ENCODE data around the gene ZNF214. TPM values are rescaled to one million over a fixed set of nuclear protein-coding genes. Genes with fewer than 3 reads are reported as not detected.
"Not testable (repeated sequence)": the region's sequence is repeated elsewhere in the genome, so short reads cannot be mapped to it uniquely, and the experiment has no call there.

The ZNF214 gene
- total and polyA plus RNA-seq, 11 donors, result 0.23 to 2.0 (median 0.97) TPM

- intact Hi-C loops (cut with DNase I), result no loop called here
- H3K27ac ChIP-seq, result no peak overlapping the region
- H3K36me3 ChIP-seq, result no peaks in the 10 kb centered on the region
- ATAC-seq (no peak), DNase-seq (no peak)
- no peaks in the 10 kb centered on the region for H3K27me3 ChIP-seq
- peaks cover 0 to 16% (median 0%) of the 10 kb centered on the region in 12 donors for H3K9me3 ChIP-seq
- no peak for TF ChIP-seq POLR2A (IDR thresholded peaks at IDR 0.05)
- TF ChIP-seq CTCF (IDR thresholded peaks at IDR 0.05), result no peak
- H3K4me3 ChIP-seq, result no peak overlapping the region
- WGBS, 4 donors, result 90 to 97% (median 96%) methylated on average over 1 of the region's 1 CpG
- no peaks in the 10 kb centered on the region for H3K4me1 ChIP-seq
These were observed 51.3 kb downstream of the ZNF214 start for GRCh38 chr11:6968816-6969215.

- Histone ChIP-seq H3K4me1 (no peaks in the 10 kb centered on the region), H3K4me3 (no peak overlapping the region), H3K36me3 (no peaks in the 10 kb centered on the region), H3K27ac (no peak overlapping the region), H3K9me3 (peaks cover 0 to 10% (median 0%) of the 10 kb centered on the region in 12 donors), H3K27me3 (no peaks in the 10 kb centered on the region)
- TF ChIP-seq POLR2A (IDR thresholded peaks at IDR 0.05) (no peak), CTCF (IDR thresholded peaks at IDR 0.05) (no peak)
- intact Hi-C loops (cut with DNase I), result no loop called here
- ATAC-seq, result no peak
- DNase-seq, result no peak
- 81 to 95% (median 87%) methylated on average over 1 of the region's 1 CpG for WGBS, 4 donors
These were observed 57.5 kb downstream of the ZNF214 start for GRCh38 chr11:6962673-6963072.

GRCh38 chr11:6962141-6962540, 58.0 kb downstream of the ZNF214 start:
- no peak for TF ChIP-seq CTCF (IDR thresholded peaks at IDR 0.05)
- no peak for TF ChIP-seq POLR2A (IDR thresholded peaks at IDR 0.05)
- no peak overlapping the region for H3K4me3 ChIP-seq
- H3K27me3 ChIP-seq, result no peaks in the 10 kb centered on the region
- H3K27ac ChIP-seq, result no peak overlapping the region
- peaks cover 0 to 4% (median 0%) of the 10 kb centered on the region in 12 donors for H3K9me3 ChIP-seq
- no peaks in the 10 kb centered on the region for H3K36me3 ChIP-seq
- intact Hi-C loops (cut with DNase I), result no loop called here
- no peaks in the 10 kb centered on the region for H3K4me1 ChIP-seq
- DNase-seq (no peak), ATAC-seq (no peak)

GRCh38 chr11:6954248-6954647, 65.9 kb downstream of the ZNF214 start:
- intact Hi-C loops (cut with DNase I); H3K27ac ChIP-seq; ATAC-seq; H3K4me1 ChIP-seq; DNase-seq; H3K36me3 ChIP-seq; H3K27me3 ChIP-seq; H3K4me3 ChIP-seq: not testable (repeated sequence)
- WGBS, 4 donors, result 89 to 98% (median 93%) methylated on average over 5 to 10 of the region's 10 CpGs
- H3K9me3 ChIP-seq, result peaks cover 0 to 17% (median 0%) of the 10 kb centered on the region in 12 donors

Other genes with a start within 250 kb of the ZNF214 start
- not detected for gene OR2AG2, start 248.4 kb downstream of the ZNF214 start, total RNA-seq
- under 1 TPM in 1 of 2 donors, not detected in 1; 0.01 TPM for gene OR2AG2, start 248.4 kb downstream of the ZNF214 start, polyA plus RNA-seq
- not detected for gene OR2AG1, start 237.3 kb downstream of the ZNF214 start, total RNA-seq
- not detected for gene OR2AG1, start 237.3 kb downstream of the ZNF214 start, polyA plus RNA-seq
- gene OR6A2, start 220.7 kb downstream of the ZNF214 start, total RNA-seq, result under 1 TPM in 1 of 9 donors, not detected in 8; 0.29 TPM
- not detected for gene OR6A2, start 220.7 kb downstream of the ZNF214 start, polyA plus RNA-seq
- not detected for gene OR10A5, start 174.7 kb downstream of the ZNF214 start, total RNA-seq
- not detected for gene OR10A5, start 174.7 kb downstream of the ZNF214 start, polyA plus RNA-seq
- not detected for gene OR10A2, start 157.3 kb downstream of the ZNF214 start, total RNA-seq
- not detected for gene OR10A2, start 157.3 kb downstream of the ZNF214 start, polyA plus RNA-seq
- gene OR10A4, start 143.7 kb downstream of the ZNF214 start, total RNA-seq, result not detected
- gene OR10A4, start 143.7 kb downstream of the ZNF214 start, polyA plus RNA-seq, result not detected
- gene OR2D2, start 127.8 kb downstream of the ZNF214 start, total RNA-seq, result not detected
- gene OR2D2, start 127.8 kb downstream of the ZNF214 start, polyA plus RNA-seq, result not detected
- not detected for gene OR2D3, start 99.3 kb downstream of the ZNF214 start, total RNA-seq
- gene OR2D3, start 99.3 kb downstream of the ZNF214 start, polyA plus RNA-seq, result not detected
- under 1 TPM in 6 of 9 donors, not detected in 3; 0.13 to 0.72 (median 0.23) TPM for gene ZNF215, start 93.9 kb downstream of the ZNF214 start, total RNA-seq
- gene ZNF215, start 93.9 kb downstream of the ZNF214 start, polyA plus RNA-seq, result under 1 TPM; 0.04 to 0.19 TPM
- gene NLRP14, start 133 bp upstream of the ZNF214 start, total RNA-seq, result not detected
- gene NLRP14, start 133 bp upstream of the ZNF214 start, polyA plus RNA-seq, result not detected
- not detected for gene RBMXL2, start 68.7 kb upstream of the ZNF214 start, total RNA-seq
- gene RBMXL2, start 68.7 kb upstream of the ZNF214 start, polyA plus RNA-seq, result not detected
- gene SYT9, start 231.6 kb upstream of the ZNF214 start, total RNA-seq, result 1 to 10 TPM in 1 of 9 donors, under 1 TPM in 6, not detected in 2; 0.09 to 1.4 (median 0.37) TPM
- gene SYT9, start 231.6 kb upstream of the ZNF214 start, polyA plus RNA-seq, result under 1 TPM; 0.04 TPM